ENCODE results near the gene OR2AK2. TPM values are rescaled to one million over a fixed set of nuclear protein-coding genes. Genes with fewer than 3 reads are reported as not detected.

The OR2AK2 gene, protein sequence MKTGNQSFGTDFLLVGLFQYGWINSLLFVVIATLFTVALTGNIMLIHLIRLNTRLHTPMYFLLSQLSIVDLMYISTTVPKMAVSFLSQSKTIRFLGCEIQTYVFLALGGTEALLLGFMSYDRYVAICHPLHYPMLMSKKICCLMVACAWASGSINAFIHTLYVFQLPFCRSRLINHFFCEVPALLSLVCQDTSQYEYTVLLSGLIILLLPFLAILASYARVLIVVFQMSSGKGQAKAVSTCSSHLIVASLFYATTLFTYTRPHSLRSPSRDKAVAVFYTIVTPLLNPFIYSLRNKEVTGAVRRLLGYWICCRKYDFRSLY
- not detected in 5 replicates for total RNA-seq (2022; extraction: Qiagen RNA extraction)

GRCh38 chr1:247964933-247965332 lies at the start of gene OR2AK2:
TSS of gene OR2AK2 (plus strand) at chr1:247965233. CDS start at chr1:247965377, 144 bp downstream.

GRCh38 chr1:247919952-247920351 lies 45.1 kb upstream of the OR2AK2 start, which contains the start of gene OR2T8:
TSS of gene OR2T8 (plus strand) at chr1:247920252. CDS start at chr1:247921018, 766 bp downstream.

GRCh38 chr1:247924868-247925267 lies 40.2 kb upstream of the OR2AK2 start, which contains the start of gene OR2AJ1:
TSS of gene OR2AJ1 (plus strand) at chr1:247924889. CDS start at chr1:247933769, 8,880 bp downstream.

GRCh38 chr1:247948558-247948957 lies 16.5 kb upstream of the OR2AK2 start, which contains the start of gene OR2L8:
TSS of gene OR2L8 (plus strand) at chr1:247948858. CDS start at chr1:247948858, 0 bp downstream.

DNA sequence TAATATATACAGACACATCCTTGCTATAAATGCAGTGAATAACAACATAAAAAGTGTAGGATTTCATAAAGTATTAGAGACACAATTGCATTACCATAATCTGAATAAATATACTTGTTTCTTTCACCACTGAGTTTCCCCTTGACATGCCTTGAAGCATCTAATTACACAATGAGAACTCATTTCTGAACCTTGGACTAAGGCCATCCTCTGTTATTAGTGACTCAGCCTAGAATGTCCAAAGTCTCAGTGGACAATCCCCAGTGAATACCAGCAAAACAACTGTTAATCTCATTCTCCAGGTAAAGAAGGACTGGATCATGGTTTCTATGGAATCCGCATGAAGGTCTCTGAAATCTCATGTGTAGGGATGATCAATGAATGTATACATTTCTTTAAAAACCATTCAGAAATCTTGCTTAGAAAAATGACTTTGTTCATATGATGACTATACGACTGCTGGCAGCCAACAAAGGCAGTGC lies 48.2 kb downstream of the OR2AK2 start, which contains the start of gene OR2L5:
TSS of gene OR2L5 (plus strand) at position 432 of the 482 bp plus-strand sequence. CDS start 8,288 bp downstream, outside the sequence.

Other genes starting within 250 kb of the OR2AK2 start
- not detected in 5 replicates for gene OR6F1, start 248.6 kb upstream of the OR2AK2 start, total RNA-seq (2022; extraction: Qiagen RNA extraction)
- gene OR14K1, start 226.6 kb upstream of the OR2AK2 start, total RNA-seq (2022; extraction: Qiagen RNA extraction) = not detected in 5 replicates
- gene OR14A2, start 217.1 kb upstream of the OR2AK2 start, total RNA-seq (2022; extraction: Qiagen RNA extraction) = not detected in 5 replicates
- not detected in 5 replicates for gene OR1C1, start 204.7 kb upstream of the OR2AK2 start, total RNA-seq (2022; extraction: Qiagen RNA extraction)
- not detected in 5 replicates for gene OR14A16, start 141.1 kb upstream of the OR2AK2 start, total RNA-seq (2022; extraction: Qiagen RNA extraction)
- not detected in 5 replicates for gene OR11L1, start 123.3 kb upstream of the OR2AK2 start, total RNA-seq (2022; extraction: Qiagen RNA extraction)
- gene TRIM58, start 108.0 kb upstream of the OR2AK2 start, total RNA-seq (2022; extraction: Qiagen RNA extraction) = not detected in 5 replicates
- gene OR2W3, start 69.6 kb upstream of the OR2AK2 start, total RNA-seq (2022; extraction: Qiagen RNA extraction) = not detected in 5 replicates
- gene OR2T8, start 45.0 kb upstream of the OR2AK2 start, total RNA-seq (2022; extraction: Qiagen RNA extraction) = not detected in 5 replicates
- gene OR2AJ1, start 40.3 kb upstream of the OR2AK2 start, total RNA-seq (2022; extraction: Qiagen RNA extraction) = not detected in 5 replicates
- gene OR2L8, start 16.4 kb upstream of the OR2AK2 start, total RNA-seq (2022; extraction: Qiagen RNA extraction) = not detected in 5 replicates
- not detected in 5 replicates for gene OR2L5, start 48.4 kb downstream of the OR2AK2 start, total RNA-seq (2022; extraction: Qiagen RNA extraction)
- gene OR2L2, start 64.8 kb downstream of the OR2AK2 start, total RNA-seq (2022; extraction: Qiagen RNA extraction) = not detected in 5 replicates
- gene OR2L3, start 81.6 kb downstream of the OR2AK2 start, total RNA-seq (2022; extraction: Qiagen RNA extraction) = not detected in 5 replicates
- not detected in 5 replicates for gene OR2L13, start 130.0 kb downstream of the OR2AK2 start, total RNA-seq (2022; extraction: Qiagen RNA extraction)
- not detected in 5 replicates for gene OR2M5, start 179.9 kb downstream of the OR2AK2 start, total RNA-seq (2022; extraction: Qiagen RNA extraction)
- not detected in 5 replicates for gene OR2M2, start 209.6 kb downstream of the OR2AK2 start, total RNA-seq (2022; extraction: Qiagen RNA extraction)
- not detected in 5 replicates for gene OR2M3, start 232.0 kb downstream of the OR2AK2 start, total RNA-seq (2022; extraction: Qiagen RNA extraction)

Data from A549 treated with Hydrocortisone at 1 μM for 4 hours (cell line).